SJSA1 (cell line): ENCODE measurements around the gene C8A. TPM values are rescaled to one million over a fixed set of nuclear protein-coding genes. Genes with fewer than 3 reads are reported as not detected.

Experiments used
- DNase-seq, 2 experiments: peaks; one replicate each; pipeline ENCODE4 v3.0.0-alpha.2; 2015 to 2020; ENCODE audit warnings: low spot score in 2 of 2, low read depth in 1 of 2
- H3K27ac ChIP-seq: fragments of 250-450 bp; sonication (Bioruptor Pico); 2 replicates; pipeline ENCODE4 v1.5.1; 2020; ENCODE audit warnings: mild to moderate bottlenecking, moderate library complexity
- H3K27me3 ChIP-seq: fragments of 250-450 bp; sonication (Bioruptor Pico); replicated peaks from 2 replicates; pipeline ENCODE4 v1.5.1; 2020; ENCODE audit warnings: mild to moderate bottlenecking, moderate library complexity
- H3K36me3 ChIP-seq: fragments of 250-450 bp; sonication (Bioruptor Pico); 2 replicates; pipeline ENCODE4 v1.5.1; 2020; ENCODE audit warnings: mild to moderate bottlenecking
- H3K4me1 ChIP-seq: fragments of 250-450 bp; sonication (Bioruptor Pico); replicated peaks from 2 replicates; pipeline ENCODE4 v1.6.1; 2021; ENCODE audit warnings: mild to moderate bottlenecking
- H3K4me3 ChIP-seq: fragments of 250-450 bp; sonication (Bioruptor Pico); 2 replicates; pipeline ENCODE4 v1.5.1; 2020; ENCODE audit warnings: mild to moderate bottlenecking
- H3K9me3 ChIP-seq: fragments of 250-450 bp; sonication (Bioruptor Pico); replicated peaks from 2 replicates; pipeline ENCODE4 v1.5.1; 2020; ENCODE audit warnings: mild to moderate bottlenecking
- total RNA-seq: library from RNA; depleted of rRNA; stranded (reverse); fragments of >200 nt; shearing (Covaris generic); gene quantifications from 2 replicates; pipeline ENCODE4 v1.2.3, GENCODE V29; 2014; rRNA removed

The C8A gene
- total RNA-seq, 1 experiment from 2014 or later: not detected

DNA sequence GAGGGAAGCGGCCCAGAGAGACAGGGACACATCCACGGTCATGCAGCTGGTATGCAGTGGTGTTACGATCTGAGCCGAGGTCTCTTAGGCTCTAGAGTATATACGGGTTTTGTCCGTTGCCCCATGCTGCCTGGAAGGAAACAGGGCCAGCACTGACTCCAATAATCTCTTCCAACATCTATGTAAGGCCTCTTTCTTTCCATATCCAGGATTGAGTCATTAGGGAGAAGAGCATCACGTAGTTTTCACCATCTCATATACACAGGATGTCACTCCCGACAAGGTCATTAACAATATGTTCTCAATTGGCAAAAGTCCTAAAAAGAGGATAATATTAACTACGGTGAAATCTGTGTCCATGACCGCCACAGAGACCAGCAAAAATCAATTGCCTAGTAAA is 106.8 kb downstream of the C8A start:
- Histone ChIP-seq H3K36me3 (no peaks in the 10 kb centered on the region), H3K27me3 (no peaks in the 10 kb centered on the region; the same call in 1 of the 2 replicates), H3K4me3 (no peak overlapping the region), H3K4me1 (no peaks in the 10 kb centered on the region), H3K9me3 (no peaks in the 10 kb centered on the region), H3K27ac (no peak overlapping the region)
- no peak for DNase-seq

GRCh38 chr1:56963667-56964066 is 109.1 kb downstream of the C8A start:
- no peaks in the 10 kb centered on the region for H3K9me3 ChIP-seq
- no peaks in the 10 kb centered on the region; the same call in 1 of the 2 replicates for H3K27me3 ChIP-seq
- H3K4me3 ChIP-seq: no peak overlapping the region
- no peak for DNase-seq
- H3K27ac ChIP-seq: no peak overlapping the region
- no peaks in the 10 kb centered on the region for H3K4me1 ChIP-seq
- H3K36me3 ChIP-seq: no peaks in the 10 kb centered on the region

DNA sequence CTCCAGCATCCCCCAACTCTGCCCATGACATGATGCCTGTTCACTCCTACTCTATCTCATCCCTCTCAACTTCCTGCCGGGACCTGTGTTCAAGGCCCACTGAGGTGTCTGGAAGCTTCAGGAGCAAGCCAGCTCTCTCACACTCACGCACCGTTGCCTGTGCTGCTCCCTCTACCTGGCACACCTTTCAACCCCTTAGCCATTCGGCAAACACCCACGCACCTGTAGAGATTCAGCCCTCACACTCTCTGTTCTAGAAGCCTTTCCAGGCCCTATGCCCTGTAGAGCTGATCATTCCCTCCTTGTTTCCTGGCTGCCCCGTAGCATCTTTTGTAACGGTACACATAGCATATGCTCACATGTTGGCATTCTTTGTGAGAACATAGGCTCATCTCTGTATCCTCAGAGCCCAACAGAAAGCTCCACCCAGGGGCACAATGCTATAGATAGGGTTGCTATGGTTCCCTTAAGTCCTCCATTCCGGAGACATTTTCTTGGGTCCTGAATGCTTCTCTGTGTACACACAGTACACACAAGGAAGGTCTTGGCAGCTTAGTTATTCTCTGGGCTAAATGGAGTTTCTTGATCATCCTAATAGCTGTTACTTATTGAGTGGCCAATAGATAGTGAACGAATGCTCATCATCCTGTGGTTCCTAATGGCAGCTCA is 109.9 kb downstream of the C8A start:
- no peak for DNase-seq
- Histone ChIP-seq H3K4me3 (no peak overlapping the region), H3K27ac (no peak overlapping the region), H3K9me3 (no peaks in the 10 kb centered on the region), H3K27me3 (no peaks in the 10 kb centered on the region), H3K4me1 (no peaks in the 10 kb centered on the region), H3K36me3 (no peaks in the 10 kb centered on the region)

DNA sequence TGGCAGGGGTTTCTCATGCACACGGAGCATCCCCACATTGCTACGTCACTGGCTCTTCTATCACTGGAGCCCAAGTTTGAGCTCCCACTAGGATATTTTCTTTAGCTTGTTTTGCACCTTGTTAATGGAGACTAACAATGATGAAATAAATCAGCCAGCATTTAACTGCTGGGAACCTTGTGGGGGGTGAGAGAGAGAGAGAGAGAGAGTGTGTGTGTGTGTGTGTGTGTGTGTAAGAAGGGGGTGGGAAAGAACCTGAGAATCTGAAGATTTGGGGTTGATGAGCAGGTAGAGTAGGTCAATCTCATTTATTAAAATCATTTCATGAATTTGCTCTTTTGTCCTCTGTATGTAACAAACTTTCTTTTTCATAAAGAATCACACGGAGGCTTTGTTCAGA is 110.6 kb downstream of the C8A start:
- H3K27ac ChIP-seq: no peak overlapping the region
- H3K4me3 ChIP-seq: no peak overlapping the region
- no peaks in the 10 kb centered on the region for H3K4me1 ChIP-seq
- no peaks in the 10 kb centered on the region for H3K36me3 ChIP-seq
- DNase-seq: no peak
- H3K9me3 ChIP-seq: no peaks in the 10 kb centered on the region
- H3K27me3 ChIP-seq: no peaks in the 10 kb centered on the region

DNA sequence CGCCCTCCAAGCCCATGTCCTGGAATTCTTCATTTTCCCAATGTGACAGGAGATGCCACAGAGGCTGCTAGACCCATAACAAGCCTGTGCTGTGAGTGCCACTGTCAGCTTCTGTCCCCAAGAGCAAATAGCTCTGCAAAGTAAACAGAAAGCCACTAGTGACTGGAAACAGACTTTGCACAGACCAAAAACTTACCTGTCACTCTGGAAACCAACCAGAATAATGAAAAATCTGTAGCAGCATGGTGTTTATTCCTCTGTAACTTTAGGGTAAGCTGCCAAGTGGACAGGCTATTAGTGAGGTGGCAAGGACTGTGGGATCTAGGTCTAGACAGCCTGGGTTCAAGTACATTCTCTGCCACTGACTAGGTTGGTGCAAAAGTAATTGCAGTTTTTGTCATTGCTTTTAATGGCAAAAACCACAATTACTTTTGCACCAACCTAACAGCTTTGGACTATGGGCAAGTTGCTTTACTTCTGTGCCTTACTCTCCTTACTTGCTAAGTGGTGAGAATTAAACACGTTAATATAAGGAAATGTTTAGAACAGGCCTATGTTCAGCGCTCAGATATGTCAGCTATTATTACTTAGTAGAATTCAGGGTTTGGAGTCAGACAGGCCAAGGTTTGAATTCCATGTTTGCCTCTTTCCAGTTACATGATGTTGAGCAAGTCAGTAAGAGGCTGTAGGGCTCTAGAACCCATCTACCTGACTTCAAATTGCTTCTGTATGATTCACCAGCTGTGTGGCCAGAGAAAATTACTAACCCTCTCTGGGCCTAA is 111.5 kb downstream of the C8A start, which contains the start of gene C8B:
C8B (minus strand) TSS at position 100 of the 782 bp plus-strand sequence; CDS start at position 33, 67 bp downstream.
- Histone ChIP-seq H3K36me3 (no peaks in the 10 kb centered on the region), H3K4me3 (no peak within 1 kb of the TSS), H3K9me3 (no peaks in the 10 kb centered on the region), H3K27me3 (no peaks in the 10 kb centered on the region), H3K4me1 (no peaks in the 10 kb centered on the region), H3K27ac (no peak within 1 kb of the TSS)
- no peak for DNase-seq

- Histone ChIP-seq H3K4me3 (no peak overlapping the region), H3K4me1 (no peaks in the 10 kb centered on the region), H3K27me3 (no peaks in the 10 kb centered on the region), H3K36me3 (no peaks in the 10 kb centered on the region), H3K27ac (no peak overlapping the region), H3K9me3 (no peaks in the 10 kb centered on the region)
- DNase-seq: no peak
Observed at GRCh38 chr1:56966698-56966999, 112.1 kb downstream of the C8A start.

DNA sequence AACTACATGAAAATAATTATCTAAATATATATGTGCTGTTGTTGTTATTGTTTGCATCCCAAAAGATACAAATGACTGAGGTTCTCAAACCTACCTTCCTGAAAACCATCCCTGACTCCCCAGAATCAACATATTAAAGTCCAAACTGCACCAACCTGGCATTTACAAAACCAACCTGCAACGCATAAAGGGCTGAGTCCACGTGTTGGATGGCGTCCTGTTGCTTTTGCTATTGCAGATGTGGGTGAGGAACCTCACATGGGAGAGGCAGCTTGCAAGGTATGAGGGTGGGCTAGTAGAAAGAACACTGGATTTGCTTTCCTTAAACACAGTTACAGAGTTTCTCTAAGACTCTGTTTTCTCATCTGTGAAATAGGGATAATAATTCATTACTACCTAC is 112.8 kb downstream of the C8A start:
- Histone ChIP-seq H3K9me3 (no peaks in the 10 kb centered on the region; the same call in 1 of the 2 replicates), H3K27me3 (no peaks in the 10 kb centered on the region), H3K36me3 (no peaks in the 10 kb centered on the region), H3K4me1 (no peaks in the 10 kb centered on the region), H3K27ac (no peak overlapping the region), H3K4me3 (no peak overlapping the region)
- no peak for DNase-seq

Other genes with a start within 250 kb of the C8A start
- 0.05 and 0.13 TPM in 2 replicates for gene PRKAA2, start 209.5 kb upstream of the C8A start, total RNA-seq
- 0.58 TPM in 1 of 2 replicates, not detected in the other for gene FYB2, start 35.4 kb upstream of the C8A start, total RNA-seq
- not detected in 2 replicates for gene C8B, start 111.2 kb downstream of the C8A start, total RNA-seq